ENCODE results near the gene TFPT.

TFPT gene

DNA sequence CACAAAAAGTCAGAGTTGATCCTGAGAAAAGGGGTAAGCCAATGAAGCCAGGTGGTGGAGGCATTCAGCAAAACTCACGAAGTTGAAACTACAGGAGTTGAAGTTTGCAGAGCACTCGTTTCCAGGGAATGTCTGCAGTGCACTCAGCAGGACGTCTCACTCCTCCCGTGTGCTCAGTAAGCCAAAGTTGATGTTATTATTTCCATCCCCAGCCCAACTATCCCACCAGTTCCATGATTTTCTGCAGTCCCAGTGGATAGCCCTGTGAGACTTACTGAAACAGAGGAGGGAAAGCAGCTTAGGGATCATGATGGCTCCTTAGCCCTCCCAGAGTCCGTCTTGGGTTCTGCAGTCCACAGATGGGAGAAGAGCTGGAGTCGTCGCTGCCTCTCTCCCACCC is 34.4 kb downstream of the TFPT start, which contains the start of gene TARM1:
Gene TARM1, minus strand, starts transcription at position 334 of the 400 bp plus-strand sequence. Its CDS starts 25 bp downstream, at position 309.
- DNase-seq (ENCODE audit: low spot score), result no peak
- TF ChIP-seq, protein P1, sequence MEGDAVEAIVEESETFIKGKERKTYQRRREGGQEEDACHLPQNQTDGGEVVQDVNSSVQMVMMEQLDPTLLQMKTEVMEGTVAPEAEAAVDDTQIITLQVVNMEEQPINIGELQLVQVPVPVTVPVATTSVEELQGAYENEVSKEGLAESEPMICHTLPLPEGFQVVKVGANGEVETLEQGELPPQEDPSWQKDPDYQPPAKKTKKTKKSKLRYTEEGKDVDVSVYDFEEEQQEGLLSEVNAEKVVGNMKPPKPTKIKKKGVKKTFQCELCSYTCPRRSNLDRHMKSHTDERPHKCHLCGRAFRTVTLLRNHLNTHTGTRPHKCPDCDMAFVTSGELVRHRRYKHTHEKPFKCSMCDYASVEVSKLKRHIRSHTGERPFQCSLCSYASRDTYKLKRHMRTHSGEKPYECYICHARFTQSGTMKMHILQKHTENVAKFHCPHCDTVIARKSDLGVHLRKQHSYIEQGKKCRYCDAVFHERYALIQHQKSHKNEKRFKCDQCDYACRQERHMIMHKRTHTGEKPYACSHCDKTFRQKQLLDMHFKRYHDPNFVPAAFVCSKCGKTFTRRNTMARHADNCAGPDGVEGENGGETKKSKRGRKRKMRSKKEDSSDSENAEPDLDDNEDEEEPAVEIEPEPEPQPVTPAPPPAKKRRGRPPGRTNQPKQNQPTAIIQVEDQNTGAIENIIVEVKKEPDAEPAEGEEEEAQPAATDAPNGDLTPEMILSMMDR (IDR thresholded peaks at IDR 0.05; ENCODE audit: borderline replicate concordance, control extremely low read depth, extremely low read depth, insufficient read depth, missing control alignments), result no peak
- in situ Hi-C loops (cut with MboI; ENCODE audit: low sequenced_read_pairs, unreplicated experiment), result no loop called here

GRCh38 chr19:54077334-54077733 is 38.1 kb downstream of the TFPT start:
- DNase-seq (ENCODE audit: low spot score), result no peak
- TF ChIP-seq, protein P1 (IDR thresholded peaks at IDR 0.05; ENCODE audit: borderline replicate concordance, control extremely low read depth, extremely low read depth, insufficient read depth, missing control alignments), result no peak
- in situ Hi-C loops (cut with MboI; ENCODE audit: low sequenced_read_pairs, unreplicated experiment), result no loop called here

GRCh38 chr19:54074851-54075250 is 40.6 kb downstream of the TFPT start:
- TF ChIP-seq, protein P1 (IDR thresholded peaks at IDR 0.05; ENCODE audit: borderline replicate concordance, control extremely low read depth, extremely low read depth, insufficient read depth, missing control alignments), result no peak
- DNase-seq (ENCODE audit: low spot score), result no peak
- in situ Hi-C loops (cut with MboI; ENCODE audit: low sequenced_read_pairs, unreplicated experiment), result no loop called here

DNA sequence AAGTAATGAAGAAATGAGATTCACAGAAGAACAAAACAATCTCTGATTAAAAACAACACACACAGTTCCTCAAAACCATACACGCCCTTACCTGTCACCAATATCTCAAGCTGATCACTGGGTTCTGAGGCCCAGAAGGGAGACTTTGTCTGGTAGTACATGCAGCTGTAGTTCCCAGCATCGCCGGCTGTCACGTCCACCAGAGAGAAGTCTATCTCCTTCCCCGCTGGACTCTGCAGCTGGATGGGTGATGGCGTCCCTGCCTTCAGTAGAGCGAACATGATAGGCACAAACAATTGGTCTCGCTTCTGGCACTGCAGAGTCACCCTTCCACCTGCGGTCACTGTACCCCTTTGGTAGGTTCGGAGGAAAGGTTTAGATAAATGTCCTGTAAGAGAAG is 41.6 kb downstream of the TFPT start:
- in situ Hi-C loops (cut with MboI; ENCODE audit: low sequenced_read_pairs, unreplicated experiment), result no loop called here

GRCh38 chr19:54069470-54069869 is 46.0 kb downstream of the TFPT start:
- TF ChIP-seq, protein P1 (IDR thresholded peaks at IDR 0.05; ENCODE audit: borderline replicate concordance, control extremely low read depth, extremely low read depth, insufficient read depth, missing control alignments), result no peak
- in situ Hi-C loops (cut with MboI; ENCODE audit: low sequenced_read_pairs, unreplicated experiment), result no loop called here
- DNase-seq (ENCODE audit: low spot score), result no peak

More for the DNA sequence above, 41.6 kb downstream of the TFPT start:
- TF ChIP-seq, protein P1 (IDR thresholded peaks at IDR 0.05; ENCODE audit: borderline replicate concordance, control extremely low read depth, extremely low read depth, insufficient read depth, missing control alignments), result no peak
- no peak for DNase-seq (ENCODE audit: low spot score)

DNA sequence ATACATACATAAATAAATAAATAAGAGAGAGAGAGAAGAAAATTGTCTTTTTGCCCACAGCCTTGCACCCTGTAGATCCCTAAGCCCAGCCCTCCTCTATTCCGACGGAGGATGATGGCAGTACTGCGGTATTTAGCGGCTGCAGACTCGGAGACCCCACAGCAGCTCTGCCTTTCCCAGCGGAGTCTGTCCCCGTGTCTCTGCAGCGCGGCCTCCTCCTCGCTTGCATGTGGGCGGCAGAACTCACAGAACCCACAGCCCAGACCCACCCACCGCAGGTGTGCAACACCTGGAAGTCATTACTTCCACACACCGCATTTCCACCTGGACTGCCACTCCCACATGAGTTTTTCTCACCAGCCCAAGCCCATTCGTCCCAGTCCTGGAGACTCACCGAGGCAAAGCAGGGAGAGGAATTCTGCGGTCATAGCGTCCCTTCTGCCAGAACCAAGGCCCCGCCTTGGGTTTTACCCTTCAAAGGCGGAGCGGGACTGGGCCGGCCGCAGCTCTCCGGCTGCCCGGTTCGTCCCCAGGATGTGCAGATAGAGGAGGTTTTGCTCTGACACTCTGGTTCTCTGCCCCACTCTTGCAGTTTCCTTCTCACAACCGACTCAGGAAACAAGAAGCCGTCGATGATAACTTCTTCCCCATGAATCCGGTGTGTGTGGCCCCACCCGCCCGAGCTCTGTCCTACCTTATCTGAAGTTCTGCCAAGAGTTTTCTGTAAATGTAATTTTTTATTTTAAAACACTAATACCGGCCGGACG is 51.9 kb downstream of the TFPT start, which contains the start of gene VSTM1:
Gene VSTM1, minus strand, starts transcription at position 548 of the 767 bp plus-strand sequence. Its CDS starts 120 bp downstream, at position 428.
- in situ Hi-C loops (cut with MboI; ENCODE audit: low sequenced_read_pairs, unreplicated experiment), result no loop called here
- TF ChIP-seq, protein P1 (IDR thresholded peaks at IDR 0.05; ENCODE audit: borderline replicate concordance, control extremely low read depth, extremely low read depth, insufficient read depth, missing control alignments), result no peak
- no peak for DNase-seq (ENCODE audit: low spot score)
